Measurements from ENCODE around the gene RPP25. TPM values are rescaled to one million over a fixed set of nuclear protein-coding genes. Genes with fewer than 3 reads are reported as not detected.
A peak's percentile ranks its signal among the peaks of the same experiment; 100 is the strongest.

RPP25 gene
- polyA plus RNA-seq, 2 donors, result 2.8 to 7.4 TPM

DNA sequence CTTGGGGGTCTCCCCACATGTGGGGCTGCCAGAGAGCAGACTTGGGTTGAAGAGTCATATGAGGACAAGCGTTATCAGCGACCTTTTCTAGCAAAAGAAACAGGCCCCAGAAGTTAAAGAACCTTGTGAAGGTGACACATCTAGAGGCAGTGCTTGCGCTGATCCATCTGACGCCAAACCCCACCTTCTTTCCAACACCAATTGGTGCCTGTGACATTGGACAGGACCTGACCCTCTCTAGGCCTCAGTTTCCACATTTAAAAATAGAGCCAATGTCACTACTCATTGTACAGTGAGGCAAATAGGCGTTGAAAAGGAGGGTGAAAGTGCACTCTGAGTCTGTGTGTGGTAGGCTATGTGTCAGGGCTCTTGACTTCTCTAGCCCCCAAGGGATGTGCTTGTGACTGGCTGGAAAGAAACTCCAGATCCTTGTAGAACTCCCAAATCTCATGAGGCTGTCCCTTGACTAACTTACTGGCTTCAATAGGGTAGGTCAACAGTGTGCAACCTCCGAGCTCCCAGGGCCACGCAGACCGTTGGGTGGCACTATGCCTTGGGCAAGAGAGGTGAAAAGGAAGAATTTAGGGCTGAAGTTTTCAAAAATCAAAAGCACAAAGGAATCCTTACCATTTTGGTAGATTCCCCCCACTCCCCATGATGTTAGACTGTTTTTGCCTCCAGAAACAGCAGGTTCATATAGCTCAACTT is 49.3 kb downstream of the RPP25 start:
- Histone ChIP-seq H3K4me1 (ENCODE audit: control insufficient read depth in 2 of 2, insufficient read depth in 2 of 2, low read length in 1 of 2) (peaks cover 4 to 15% of the 10 kb centered on the region in 2 donors), H3K36me3 (ENCODE audit: control insufficient read depth in 2 of 2, insufficient read depth in 2 of 2, low read length in 1 of 2) (peaks cover 0 to 16% of the 10 kb centered on the region in 2 donors), H3K27ac (ENCODE audit: low read depth in 2 of 2, low read length in 1 of 2) (peak overlapping the region; percentile 92 to 93), H3K9me3 (ENCODE audit: control insufficient read depth in 2 of 2, insufficient read depth in 1 of 2, low read depth in 1 of 2, low read length in 1 of 2) (no peaks in the 10 kb centered on the region), H3K27me3 (ENCODE audit: control insufficient read depth in 1 of 2, insufficient read depth in 2 of 2, low read length in 2 of 2) (no peaks in the 10 kb centered on the region), H3K4me3 (ENCODE audit: low read depth in 1 of 2, low read length in 2 of 2) (peak overlapping the region; percentile 82 to 83)
- 42 to 45% methylated on average over 8 of the region's 8 CpGs for WGBS, 2 donors

DNA sequence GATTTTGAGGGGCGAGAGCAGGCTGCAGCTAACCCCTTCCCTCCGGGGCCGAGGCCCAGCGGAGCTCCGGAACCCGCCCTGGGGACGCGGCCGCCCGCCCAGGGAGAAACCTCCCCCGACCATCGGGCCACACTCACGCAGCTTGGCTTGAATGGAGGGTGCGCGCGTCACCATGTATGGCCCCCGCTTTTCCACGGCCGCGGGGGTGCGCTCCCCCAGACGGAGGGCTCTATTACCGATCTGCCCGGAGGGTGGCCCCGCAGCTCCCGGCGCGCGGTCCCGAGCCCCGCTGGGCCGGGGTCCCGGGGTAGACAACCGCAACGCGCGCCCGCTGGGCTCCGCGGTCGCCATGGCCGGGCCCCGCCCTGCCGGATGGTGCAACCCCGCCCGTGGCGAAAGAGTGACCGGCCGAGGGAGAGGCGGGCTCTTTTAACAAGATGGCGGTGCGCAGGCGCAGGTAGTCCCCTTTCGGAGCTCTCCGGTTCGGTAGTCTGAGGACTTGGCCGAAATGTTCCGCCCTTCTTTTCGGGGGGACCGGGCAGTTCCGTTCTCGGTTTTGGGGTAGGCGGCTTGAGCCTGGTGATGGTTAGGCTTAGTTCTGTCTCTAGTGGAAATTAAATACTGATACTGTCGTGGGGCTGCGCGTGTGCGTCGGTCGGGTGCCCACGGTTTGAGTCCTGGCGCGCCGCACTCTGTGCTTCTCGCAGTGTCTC is 50.0 kb downstream of the RPP25 start, which contains the start of gene FAM219B:
TSS of gene FAM219B (minus strand) at position 402 of the 713 bp plus-strand sequence. CDS start at position 351, 51 bp downstream.
- no peaks in the 10 kb centered on the region for H3K27me3 ChIP-seq (ENCODE audit: control insufficient read depth in 1 of 2, insufficient read depth in 2 of 2, low read length in 2 of 2)
- peaks cover 0 to 16% of the 10 kb centered on the region in 2 donors for H3K36me3 ChIP-seq (ENCODE audit: control insufficient read depth in 2 of 2, insufficient read depth in 2 of 2, low read length in 1 of 2)
- H3K9me3 ChIP-seq (ENCODE audit: control insufficient read depth in 2 of 2, insufficient read depth in 1 of 2, low read depth in 1 of 2, low read length in 1 of 2), result no peaks in the 10 kb centered on the region
- peaks cover 4 to 16% of the 10 kb centered on the region in 2 donors for H3K4me1 ChIP-seq (ENCODE audit: control insufficient read depth in 2 of 2, insufficient read depth in 2 of 2, low read length in 1 of 2)
- 0 to 1% methylated on average over 74 of the region's 74 CpGs for WGBS, 2 donors
- H3K27ac ChIP-seq (ENCODE audit: low read depth in 2 of 2, low read length in 1 of 2), result peak within 1 kb of the TSS; percentile 92 to 93
- H3K4me3 ChIP-seq (ENCODE audit: low read depth in 1 of 2, low read length in 2 of 2), result peak within 1 kb of the TSS; percentile 82 to 83

DNA sequence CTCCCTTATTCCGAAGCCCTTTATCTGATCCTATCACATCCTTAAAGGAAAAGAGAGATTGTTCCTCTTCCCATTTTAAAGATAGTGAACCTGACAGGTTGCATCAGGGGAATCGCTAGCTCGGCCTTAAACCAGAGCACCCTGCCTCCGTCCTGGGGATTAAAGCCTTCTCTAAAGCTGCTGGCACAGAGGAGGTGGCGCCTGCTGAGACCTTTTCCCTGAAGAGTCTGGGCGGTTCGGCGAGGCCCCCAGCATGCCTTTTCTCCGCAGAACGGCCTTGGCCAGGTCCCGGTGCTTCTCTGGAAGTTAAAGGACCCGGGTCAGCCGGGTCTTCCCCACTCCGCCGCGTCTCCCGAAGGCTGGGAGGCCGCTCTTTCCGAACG is 50.5 kb downstream of the RPP25 start:
- WGBS, 2 donors, result 0% methylated on average over 20 of the region's 20 CpGs
- Histone ChIP-seq H3K27me3 (ENCODE audit: control insufficient read depth in 1 of 2, insufficient read depth in 2 of 2, low read length in 2 of 2) (no peaks in the 10 kb centered on the region), H3K36me3 (ENCODE audit: control insufficient read depth in 2 of 2, insufficient read depth in 2 of 2, low read length in 1 of 2) (peaks cover 0 to 16% of the 10 kb centered on the region in 2 donors), H3K9me3 (ENCODE audit: control insufficient read depth in 2 of 2, insufficient read depth in 1 of 2, low read depth in 1 of 2, low read length in 1 of 2) (no peaks in the 10 kb centered on the region), H3K27ac (ENCODE audit: low read depth in 2 of 2, low read length in 1 of 2) (peak overlapping the region; percentile 92 to 93), H3K4me1 (ENCODE audit: control insufficient read depth in 2 of 2, insufficient read depth in 2 of 2, low read length in 1 of 2) (peaks cover 4 to 16% of the 10 kb centered on the region in 2 donors), H3K4me3 (ENCODE audit: low read depth in 1 of 2, low read length in 2 of 2) (peak overlapping the region; percentile 82 to 83)

Other genes with a start within 250 kb of the RPP25 start
- gene CYP1A1, start 231.2 kb downstream of the RPP25 start, polyA plus RNA-seq, result 1 to 10 TPM in 1 of 2 donors, under 1 TPM in 1; 0.08 to 1.9 TPM
- under 1 TPM in 1 of 2 donors, not detected in 1; 0.06 TPM for gene CYP1A2, start 207.9 kb downstream of the RPP25 start, polyA plus RNA-seq
- gene CSK, start 174.7 kb downstream of the RPP25 start, polyA plus RNA-seq, result 10 to 100 TPM; 79.2 to 96.8 TPM
- gene LMAN1L, start 143.9 kb downstream of the RPP25 start, polyA plus RNA-seq, result under 1 TPM; 0.27 to 0.61 TPM
- 1 to 10 TPM in 1 of 2 donors, under 1 TPM in 1; 0.48 to 1.2 TPM for gene CPLX3, start 130.1 kb downstream of the RPP25 start, polyA plus RNA-seq
- gene ULK3, start 113.6 kb downstream of the RPP25 start, polyA plus RNA-seq, result 100 to 1,000 TPM in 1 of 2 donors, 10 to 100 TPM in 1; 68.8 to 143 TPM
- gene SCAMP2, start 83.4 kb downstream of the RPP25 start, polyA plus RNA-seq, result 10 to 100 TPM; 58.9 to 62.3 TPM
- 10 to 100 TPM; 26.5 to 27.4 TPM for gene MPI, start 66.7 kb downstream of the RPP25 start, polyA plus RNA-seq
- 10 to 100 TPM; 46.4 to 53.0 TPM for gene FAM219B, start 49.9 kb downstream of the RPP25 start, polyA plus RNA-seq
- 100 to 1,000 TPM; 196 to 331 TPM for gene COX5A, start 18.7 kb downstream of the RPP25 start, polyA plus RNA-seq
- under 1 TPM; 0.24 to 0.41 TPM for gene SCAMP5, start 38.8 kb upstream of the RPP25 start, polyA plus RNA-seq
- 10 to 100 TPM; 19.1 to 25.9 TPM for gene PPCDC, start 66.8 kb upstream of the RPP25 start, polyA plus RNA-seq
- 10 to 100 TPM; 14.7 to 15.7 TPM for gene C15orf39, start 245.1 kb upstream of the RPP25 start, polyA plus RNA-seq